H1 (cell line): ENCODE data around the gene ISG15. TPM values are rescaled to one million over a fixed set of nuclear protein-coding genes. Genes with fewer than 3 reads are reported as not detected.

Experiments used
- CEBPB ChIP-seq: IDR thresholded peaks from 2 replicates; pipeline ENCODE4 v1.6.1; 2012; ENCODE audit warnings: low read depth, low read length
- EP300 ChIP-seq, 2 experiments: IDR thresholded peaks; 1 replicate in 1 of 2; 2 replicates in 1 of 2; pipeline ENCODE4 v1.6.1; 2011 to 2012; ENCODE audit warnings: low read depth in 2 of 2, low read length in 2 of 2, mild to moderate bottlenecking in 2 of 2, borderline replicate concordance in 1 of 2, inconsistent platforms in 1 of 2, moderate library complexity in 1 of 2
- NANOG ChIP-seq: IDR thresholded peaks from 2 replicates; pipeline ENCODE4 v1.6.1; 2011; ENCODE audit warnings: low read length, low read depth, mild to moderate bottlenecking, inconsistent platforms; ENCODE audit not compliant: insufficient read depth, poor library complexity, severe bottlenecking
- RAD21 ChIP-seq, 2 experiments: IDR thresholded peaks in 1 of 2; conservative IDR thresholded peaks in 1 of 2; 2 replicates each; pipeline ENCODE4 v1.6.1; 2011; ENCODE audit warnings: low read depth in 2 of 2, low read length in 2 of 2, improper control_type of control experiment in 1 of 2, inconsistent platforms in 1 of 2, mild to moderate bottlenecking in 1 of 2, moderate library complexity in 1 of 2
- RNF2 ChIP-seq: fragments of 200-900, 300-1000 bp; sonication (generic); IDR thresholded peaks from 2 replicates; pipeline ENCODE4 v1.7.1; 2016; ENCODE audit warnings: borderline replicate concordance, low read depth, mild to moderate bottlenecking, antibody characterized with exemption, low read length; ENCODE audit not compliant: poor library complexity, severe bottlenecking; ENCODE audit errors: missing control alignments
- RXRA ChIP-seq: IDR thresholded peaks from 2 replicates; pipeline ENCODE4 v1.6.1; 2011; ENCODE audit warnings: low read depth, mild to moderate bottlenecking, low read length, moderate library complexity; ENCODE audit not compliant: insufficient read depth
- TBP ChIP-seq: IDR thresholded peaks from 2 replicates; pipeline ENCODE4 v1.6.1; 2011; ENCODE audit warnings: low read depth, low read length, improper control_type of control experiment
- polyA plus RNA-seq, 7 experiments: library from polyadenylated mRNA; depleted of rRNA in 3 of 7; stranded (reverse) in 5 of 7; unstranded in 2 of 7; fragments of >200 nt in 5 of 7; fragments of 200-250 nt in 2 of 7; gene quantifications; 1 replicate in 5 of 7; 2 replicates in 1 of 7; 4 replicates in 1 of 7; pipeline versions ENCODE4 v1.2.1 to v1.2.3, GENCODE V29; 2011 to 2013; ENCODE audit warnings: missing spikeins in 2 of 7, mixed read lengths in 2 of 7
- total RNA-seq: library from RNA; stranded (reverse); fragmentation: NEBNext Ultra II Directional; extraction: Animal tissue kit (Norgen Biotek cat#: 25700); gene quantifications from 2 replicates; pipeline ENCODE4 v1.2.1, GENCODE V29; 2021

The ISG15 gene
- total and polyA plus RNA-seq, 2 of the 8 experiments (the other 6 are each of a cell fraction or from before 2014, with no cell fraction given) = 29.3 to 121 TPM

DNA sequence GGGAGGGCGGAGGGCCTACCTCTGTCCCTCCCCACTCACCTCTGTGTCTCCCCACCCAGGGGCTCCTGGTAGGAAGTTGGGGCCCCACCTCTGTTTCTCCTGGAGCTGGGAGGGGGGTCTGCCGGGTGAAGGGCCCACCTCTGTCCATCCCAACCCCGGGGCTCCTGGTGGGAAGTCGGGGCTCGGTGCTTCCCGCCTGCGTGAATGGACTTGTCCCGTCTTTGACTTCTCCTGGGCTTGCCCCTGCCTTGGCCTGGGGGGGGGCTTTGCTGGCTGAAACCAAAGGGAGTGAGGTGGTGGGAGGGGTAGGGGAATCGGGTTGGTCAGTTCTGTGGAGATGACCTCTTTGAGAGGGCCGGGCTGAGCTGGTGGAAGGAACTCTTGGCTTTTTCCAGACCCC, 12.4 kb downstream of the ISG15 start (continued):
- TF ChIP-seq CEBPB (no peak), TBP (no peak), RNF2 (no peak), RXRA (no peak), EP300 (IDR thresholded peaks at IDR 0.05; ENCODE audit: borderline replicate concordance in 1 of 2, low read depth in 2 of 2, low read length in 2 of 2) (no peak), RAD21 (IDR thresholded peaks at IDR 0.05 in 1 of 2, conservative IDR thresholded peaks at IDR 0.05 in 1 of 2; ENCODE audit: low read depth in 2 of 2, low read length in 2 of 2) (no peak), NANOG (no peak)
